Activated CD4-positive, alpha-beta T cell treated with anti-CD3 and anti-CD28 coated beads, Interleukin-2, amount 50 U/mL, for 1 hour (primary cell): Measurements from ENCODE around the gene PCSK4.

ENCODE experiments used
- DNase-seq: peaks from one replicate; pipeline ENCODE4 v3.0.0-alpha.2; 2020

Gene PCSK4

DNA sequence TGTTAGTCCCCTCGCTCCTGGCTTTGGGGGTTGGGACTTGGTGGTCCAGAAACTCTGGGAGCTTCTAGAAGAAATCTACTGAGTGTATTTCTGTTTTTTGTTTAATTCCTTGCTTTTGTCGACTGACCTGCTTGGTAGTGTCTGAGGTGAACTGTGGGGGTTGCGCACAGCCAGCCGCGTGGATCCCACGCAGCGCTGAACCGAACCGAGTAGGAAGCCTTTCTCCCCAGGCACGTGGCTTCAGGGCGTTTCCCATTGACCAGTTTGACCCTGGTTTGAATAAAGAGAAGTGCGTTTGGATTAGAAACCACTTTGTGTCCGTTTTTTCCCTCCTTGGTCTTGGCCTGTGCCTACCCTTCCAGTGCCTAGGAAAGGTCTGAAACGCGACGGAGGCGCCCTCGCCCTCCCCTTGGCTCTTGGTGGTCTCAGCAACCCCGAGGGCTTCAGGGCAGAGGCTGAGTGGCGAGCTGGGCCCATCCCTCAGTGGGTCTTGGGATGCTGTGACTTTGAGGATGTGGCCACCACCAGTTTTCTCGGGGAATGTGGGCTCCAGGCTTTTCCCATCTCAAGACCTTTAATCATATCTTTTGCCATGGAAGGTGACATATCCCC is 54.7 kb downstream of the PCSK4 start:
- DNase-seq, result no peak

DNA sequence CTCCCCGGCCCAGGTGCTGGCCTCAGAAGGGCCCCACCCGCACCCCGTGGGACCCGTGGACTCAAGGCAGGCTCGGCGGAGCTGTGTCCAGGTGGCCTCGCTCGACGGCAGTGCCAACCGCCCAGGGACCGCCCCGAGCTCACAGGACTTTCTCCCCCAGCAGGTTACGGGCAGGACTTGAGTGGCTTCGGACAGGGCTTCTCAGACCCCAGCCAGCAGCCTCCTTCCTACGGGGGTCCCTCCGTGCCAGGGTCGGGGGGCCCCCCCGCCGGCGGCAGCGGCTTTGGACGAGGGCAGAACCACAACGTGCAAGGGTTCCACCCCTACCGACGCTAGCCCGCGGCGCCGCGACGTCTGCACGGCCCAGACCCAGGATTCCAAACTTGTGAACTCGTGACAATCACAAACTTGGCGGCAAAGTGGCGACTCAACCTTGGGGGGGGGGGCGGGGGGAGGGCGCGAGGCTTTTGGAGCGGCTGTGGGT is 55.5 kb downstream of the PCSK4 start:
- no peak for DNase-seq

DNA sequence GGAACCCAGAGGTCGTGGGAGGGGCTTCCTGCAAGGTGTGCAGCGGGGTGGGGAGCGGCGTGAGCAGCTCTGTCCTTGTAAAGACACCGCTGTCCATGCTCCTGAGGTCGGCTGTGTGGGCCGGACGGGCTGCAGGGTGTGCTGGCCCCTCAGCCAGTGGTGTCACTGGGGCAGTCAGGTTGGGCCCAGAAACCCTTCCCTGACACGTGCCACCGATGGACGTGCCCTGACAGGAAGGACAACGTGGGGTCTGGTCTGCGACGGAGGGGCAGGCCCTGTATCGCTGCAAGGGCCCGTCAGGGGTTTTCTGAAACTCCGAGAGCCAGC is 56.1 kb downstream of the PCSK4 start:
- DNase-seq, result no peak

DNA sequence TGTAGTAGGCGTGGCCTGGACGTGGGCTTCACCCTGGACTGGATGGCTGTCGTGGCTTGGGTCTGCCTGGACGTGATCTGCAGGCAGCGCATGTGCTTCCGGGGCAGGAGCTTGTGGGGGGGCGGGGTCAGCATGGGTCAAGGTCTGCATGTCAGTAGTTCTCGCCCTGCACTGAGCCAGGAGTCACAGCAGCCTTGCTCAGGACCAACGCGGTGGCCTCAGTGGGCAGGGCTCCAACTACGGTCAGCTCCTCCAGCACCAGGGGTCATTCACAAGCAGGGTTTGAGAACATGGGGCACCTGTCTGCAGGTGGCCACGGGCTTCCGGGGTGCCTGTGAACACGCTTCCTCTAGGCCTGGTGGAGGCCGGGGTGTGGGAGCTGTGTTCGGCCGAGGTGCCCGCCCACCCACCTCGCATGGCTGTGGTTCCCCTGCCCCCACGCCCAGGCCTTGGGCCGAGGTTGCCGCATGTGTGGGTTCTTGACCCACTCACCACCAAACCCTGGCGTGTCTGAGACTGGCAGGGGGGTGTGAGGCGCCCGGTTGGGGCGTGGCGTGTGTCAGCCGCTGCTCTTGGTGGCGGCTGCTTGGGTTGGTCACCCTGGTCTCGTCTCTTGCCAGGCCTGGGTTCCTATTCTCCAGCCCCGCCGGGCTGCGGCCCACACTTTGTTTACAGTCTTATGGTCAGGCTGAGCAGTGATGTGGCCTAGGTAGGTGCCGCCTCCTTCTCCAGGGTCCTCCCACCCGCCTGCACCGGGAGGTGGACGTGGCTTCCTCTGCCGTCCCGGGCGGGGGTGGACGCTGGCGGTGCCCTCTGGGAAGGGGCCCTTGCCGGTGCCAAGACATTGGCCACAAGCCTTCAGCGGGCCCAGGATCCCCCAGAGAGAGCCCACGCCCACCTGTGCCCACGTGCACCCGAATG is 56.8 kb downstream of the PCSK4 start:
- DNase-seq, result no peak

DNA sequence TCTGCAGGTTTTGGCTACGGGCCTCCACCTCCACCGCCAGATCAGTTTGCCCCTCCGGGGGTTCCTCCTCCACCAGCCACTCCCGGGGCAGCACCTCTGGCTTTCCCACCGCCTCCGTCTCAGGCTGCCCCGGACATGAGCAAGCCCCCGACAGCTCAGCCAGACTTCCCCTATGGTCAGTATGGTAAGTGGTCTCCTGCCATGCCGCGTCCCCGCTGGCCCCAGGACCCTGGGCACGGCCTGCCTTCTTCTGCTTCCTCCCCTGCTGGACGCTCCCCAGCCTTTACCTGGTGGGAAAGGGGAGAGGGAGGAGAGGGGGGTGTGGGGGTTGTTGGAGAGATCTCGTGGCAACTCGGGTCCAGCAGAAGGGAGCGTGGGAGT is 57.7 kb downstream of the PCSK4 start:
- no peak for DNase-seq

DNA sequence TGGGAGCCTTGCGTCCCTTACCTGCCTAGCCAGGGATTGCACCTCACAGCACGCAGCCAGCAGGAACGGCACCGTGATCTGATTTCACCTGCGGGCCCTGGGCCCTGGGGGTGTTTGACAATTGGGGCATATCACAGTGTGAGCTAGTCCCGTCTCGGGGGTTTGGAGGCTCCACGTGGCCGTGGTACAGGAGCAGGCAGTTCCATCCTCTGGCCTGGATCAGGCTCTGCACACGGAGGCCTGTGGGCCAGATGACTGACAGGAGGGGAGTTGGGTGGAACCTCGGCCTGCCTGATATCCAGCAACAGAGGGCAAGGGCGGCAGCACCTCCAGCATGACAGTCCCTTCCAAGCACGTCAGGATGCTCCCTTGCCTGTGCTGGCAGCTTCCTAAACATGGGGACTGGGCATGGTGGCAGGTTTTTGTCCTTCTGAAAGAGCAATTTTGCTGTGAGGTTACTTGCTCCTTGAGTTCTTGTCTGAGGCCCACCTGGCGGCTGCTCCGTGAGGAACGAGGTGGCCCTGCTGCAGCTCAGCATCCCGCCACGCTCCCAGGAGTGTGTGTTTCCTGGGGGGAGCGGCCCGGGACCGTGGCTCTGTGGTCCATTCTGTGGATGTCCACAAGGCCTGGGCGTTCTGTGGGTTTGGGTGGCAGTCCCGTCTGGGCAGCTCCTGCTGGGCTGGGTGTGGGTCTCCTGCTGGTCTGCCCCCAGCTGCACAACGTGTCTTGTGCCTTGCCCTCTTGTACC is 58.2 kb downstream of the PCSK4 start:
- DNase-seq, result no peak
